DMS 273 (cell line): ENCODE results near the gene NR2F6.

Experiments
- DNase-seq: peaks from one replicate; lab custom pipeline; 2025; ENCODE audit not compliant: unreplicated experiment; lab: John Stamatoyannopoulos, UW

The NR2F6 gene

GRCh38 chr19:17264641-17264979 lies 18.9 kb upstream of the NR2F6 start, which contains the start of gene USHBP1:
TSS of gene USHBP1 (minus strand) at chr19:17264745. CDS start at chr19:17264299, 446 bp downstream.
- DNase-seq: no peak

GRCh38 chr19:17263712-17264640 lies 18.3 kb upstream of the NR2F6 start:
- DNase-seq: no peak

DNA sequence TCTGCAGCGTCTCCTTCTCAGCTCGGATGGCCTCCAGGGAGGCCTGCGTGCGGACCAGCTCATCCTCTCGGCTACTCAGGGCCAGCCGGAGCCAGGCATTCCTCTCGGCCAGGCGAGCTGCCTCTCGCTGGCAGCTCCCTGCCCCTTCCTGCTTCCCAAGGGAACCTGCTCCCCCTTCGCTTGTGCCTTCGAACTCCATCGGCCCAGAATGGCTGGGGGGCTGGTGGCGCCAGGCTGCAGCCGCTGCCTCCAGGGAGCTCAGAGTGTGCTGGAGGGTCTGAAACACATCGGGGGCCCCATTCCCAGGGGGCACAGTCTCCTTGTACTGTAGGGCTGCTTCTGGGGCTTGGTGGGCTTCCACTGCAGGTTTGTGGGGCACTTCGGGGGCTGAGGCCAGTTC lies 16.8 kb upstream of the NR2F6 start:
- no peak for DNase-seq

GRCh38 chr19:17260842-17261325 lies 15.2 kb upstream of the NR2F6 start:
- DNase-seq: peak; percentile 95

DNA sequence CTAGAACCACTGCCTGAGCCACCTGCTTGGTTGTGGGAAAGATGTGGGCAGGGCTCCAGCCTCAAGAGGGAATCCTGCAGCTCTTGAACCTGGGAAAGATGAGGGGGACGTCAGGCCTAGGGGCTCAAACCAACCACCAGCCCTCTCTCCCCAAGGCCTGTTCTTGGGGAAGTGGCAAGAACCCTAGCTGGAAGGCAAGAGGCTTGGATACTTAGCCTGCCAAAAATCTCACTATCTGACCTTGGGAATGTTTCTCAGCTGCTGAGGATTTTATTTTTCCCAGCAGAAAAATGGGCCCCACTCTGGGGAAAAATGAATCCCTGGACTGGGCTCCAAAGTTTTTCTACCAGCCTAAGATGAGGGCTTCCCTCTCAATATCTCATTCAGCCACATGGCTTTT lies 14.2 kb upstream of the NR2F6 start:
- DNase-seq: no peak

DNA sequence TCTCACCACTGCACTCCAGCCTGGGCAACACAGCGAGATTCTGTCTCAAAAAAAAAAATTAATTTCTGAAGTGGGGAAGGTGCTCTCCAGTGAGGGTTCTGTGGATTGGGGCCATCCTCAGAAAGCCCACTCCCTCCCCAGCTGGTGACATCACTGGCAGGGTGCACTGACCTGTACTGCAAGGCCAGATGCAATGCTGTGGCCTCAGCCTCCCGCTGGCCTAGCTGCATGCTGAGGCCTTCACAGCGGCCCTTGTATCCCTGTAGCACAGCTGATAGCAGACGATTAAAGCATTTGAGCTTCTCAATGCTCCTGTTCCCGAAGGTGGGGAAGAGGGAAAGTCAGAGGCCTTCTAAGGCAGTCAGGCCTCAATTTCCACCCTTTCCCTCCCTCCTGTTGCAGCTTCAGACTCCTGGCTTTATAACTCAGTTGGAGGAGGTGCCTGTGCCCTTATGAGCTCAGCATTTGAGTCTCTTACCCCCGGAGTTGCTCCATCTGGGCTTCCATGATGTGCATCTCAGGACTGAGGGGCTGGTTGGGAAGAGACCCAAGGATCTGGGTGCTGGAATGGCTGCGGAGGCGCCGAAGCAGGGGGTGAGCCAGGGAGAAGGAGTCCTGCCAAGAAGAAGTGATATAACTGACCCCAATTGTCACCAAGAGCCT lies 13.5 kb upstream of the NR2F6 start:
- DNase-seq: peak; percentile 75

DNA sequence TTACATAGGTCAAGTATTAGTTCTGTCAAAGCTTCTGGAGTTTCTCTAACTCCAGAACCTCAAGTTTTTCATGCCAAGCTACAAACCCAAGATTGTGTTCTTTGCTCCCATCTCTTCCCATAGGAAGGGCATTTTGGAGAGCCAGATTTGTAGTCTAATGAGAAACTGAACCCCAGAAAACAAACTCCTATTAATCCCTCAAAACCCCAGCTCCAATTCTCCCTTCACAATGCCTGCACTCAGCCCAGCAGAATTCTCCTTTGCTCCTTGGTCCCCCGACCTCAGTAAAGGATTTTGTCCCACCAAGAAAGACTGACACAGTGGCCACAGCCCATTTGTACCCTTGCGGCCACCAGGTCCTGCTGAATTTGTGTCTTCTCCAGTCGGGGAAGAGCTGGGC lies 10.4 kb upstream of the NR2F6 start:
- no peak for DNase-seq

- DNase-seq: peak; percentile 61
These were observed 9.5 kb upstream of the NR2F6 start for GRCh38 chr19:17255150-17255621.

DNA sequence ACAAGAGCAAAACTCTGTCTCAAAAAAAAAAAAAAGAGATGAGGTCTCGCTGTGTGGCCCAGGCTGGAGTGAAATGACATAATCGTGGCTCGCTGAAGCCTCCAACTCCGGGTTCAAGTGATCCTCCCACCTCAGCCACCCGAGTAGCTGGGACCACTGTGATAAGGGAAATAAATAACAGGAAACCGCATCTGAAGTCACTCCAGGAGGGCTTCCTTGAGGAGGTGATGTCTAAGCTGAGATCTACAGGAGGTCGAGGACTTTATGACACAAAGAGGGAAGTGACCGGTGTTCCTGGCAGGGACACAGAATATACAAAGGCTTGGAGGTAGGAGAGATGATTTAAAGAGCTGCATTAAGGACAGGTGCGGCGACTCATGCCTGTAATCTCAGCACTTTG lies 8.9 kb upstream of the NR2F6 start:
- no peak for DNase-seq

GRCh38 chr19:17249887-17250548 lies 4.3 kb upstream of the NR2F6 start:
- DNase-seq: no peak

GRCh38 chr19:17248011-17248776 lies 2.5 kb upstream of the NR2F6 start:
- DNase-seq: peak; percentile 60

GRCh38 chr19:17246681-17247425 lies 1.1 kb upstream of the NR2F6 start:
- DNase-seq: peak; percentile 76

DNA sequence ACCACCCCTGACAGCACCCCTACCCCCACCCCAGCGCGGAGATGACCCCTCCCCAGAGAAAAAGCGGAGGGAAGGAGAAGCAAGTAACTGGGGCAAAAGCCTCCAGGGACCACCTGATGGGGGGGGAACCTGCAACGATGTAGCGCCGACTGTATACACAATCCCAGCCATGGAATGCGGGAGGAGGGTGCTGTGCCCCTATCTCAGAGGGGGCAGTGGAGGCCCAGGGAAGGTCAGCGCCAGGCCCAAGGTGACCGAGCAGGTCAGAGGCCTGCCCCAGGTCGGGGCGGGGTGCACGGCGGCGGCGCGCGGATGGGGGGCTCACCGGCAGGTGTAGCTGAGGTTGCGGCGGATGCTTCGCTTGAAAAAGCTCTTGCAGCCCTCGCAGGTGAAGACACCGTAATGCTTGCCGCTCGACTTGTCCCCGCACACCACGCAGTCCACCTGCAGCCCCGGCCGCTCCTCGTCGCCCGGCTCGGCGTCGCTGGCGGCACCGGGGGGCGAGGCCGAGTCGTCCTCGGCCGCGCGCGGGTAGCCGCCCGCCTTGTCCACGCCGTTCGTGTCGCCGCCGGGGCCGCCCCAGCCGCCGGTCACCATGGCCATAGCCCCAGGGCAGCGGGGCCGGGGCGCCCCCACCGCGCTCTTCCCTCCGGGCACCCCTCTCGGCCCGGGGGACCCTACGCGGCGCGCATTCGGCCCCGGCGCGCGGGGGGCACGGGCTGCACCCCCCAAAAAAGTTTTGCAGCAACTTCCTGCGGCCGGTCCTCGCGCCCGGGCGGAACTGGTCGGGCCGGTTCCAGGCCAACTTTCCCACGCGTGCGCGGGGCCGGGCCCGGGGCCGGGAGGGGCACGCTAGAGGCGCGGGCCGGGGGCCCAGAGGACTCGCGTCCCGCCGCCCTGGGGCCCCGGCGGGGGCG lies 843 bp downstream of the NR2F6 start:
- peak; percentile 28 for DNase-seq

GRCh38 chr19:17243830-17244617 lies 1.7 kb downstream of the NR2F6 start:
- DNase-seq: peak; percentile 27

- no peak for DNase-seq
These were observed 2.4 kb downstream of the NR2F6 start for GRCh38 chr19:17243211-17243829.

DNA sequence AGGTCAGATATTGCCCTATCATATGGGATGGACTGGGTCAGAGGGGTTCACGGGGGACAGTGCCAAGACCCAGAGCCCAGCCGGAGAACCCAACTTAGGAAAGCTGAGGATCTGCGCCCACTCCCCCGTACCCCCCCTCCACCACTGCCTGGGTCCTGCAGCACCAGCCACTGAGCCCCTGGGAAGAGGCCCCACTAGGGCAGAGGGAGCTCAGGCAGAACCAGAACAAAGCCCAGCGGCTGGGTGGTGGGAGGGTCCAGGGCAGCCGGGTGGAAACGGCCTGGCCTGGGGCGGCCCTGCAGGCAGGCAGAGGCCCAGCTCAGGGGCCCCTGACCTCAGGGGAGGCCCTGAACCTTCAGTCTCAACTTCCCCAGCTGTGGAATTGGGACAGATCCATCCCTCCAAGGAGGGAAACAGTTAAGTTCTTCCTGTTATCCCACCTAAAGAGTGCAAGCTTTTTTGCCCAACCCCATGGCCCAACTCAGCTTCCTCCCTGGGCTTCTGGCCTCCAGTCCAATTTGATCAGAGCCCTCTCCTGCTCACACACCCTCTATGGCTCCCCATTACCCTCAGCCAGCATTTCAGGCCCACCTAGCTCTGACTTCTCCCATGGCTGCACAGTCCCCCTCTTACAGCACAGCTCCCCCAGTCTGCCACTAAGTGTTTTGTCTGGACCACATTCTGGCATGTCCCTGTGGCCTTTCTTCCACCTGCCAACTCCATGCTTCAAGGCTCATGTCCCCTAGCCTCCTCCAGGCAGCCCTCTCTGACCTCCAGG lies 3.1 kb downstream of the NR2F6 start:
- DNase-seq: no peak

DNA sequence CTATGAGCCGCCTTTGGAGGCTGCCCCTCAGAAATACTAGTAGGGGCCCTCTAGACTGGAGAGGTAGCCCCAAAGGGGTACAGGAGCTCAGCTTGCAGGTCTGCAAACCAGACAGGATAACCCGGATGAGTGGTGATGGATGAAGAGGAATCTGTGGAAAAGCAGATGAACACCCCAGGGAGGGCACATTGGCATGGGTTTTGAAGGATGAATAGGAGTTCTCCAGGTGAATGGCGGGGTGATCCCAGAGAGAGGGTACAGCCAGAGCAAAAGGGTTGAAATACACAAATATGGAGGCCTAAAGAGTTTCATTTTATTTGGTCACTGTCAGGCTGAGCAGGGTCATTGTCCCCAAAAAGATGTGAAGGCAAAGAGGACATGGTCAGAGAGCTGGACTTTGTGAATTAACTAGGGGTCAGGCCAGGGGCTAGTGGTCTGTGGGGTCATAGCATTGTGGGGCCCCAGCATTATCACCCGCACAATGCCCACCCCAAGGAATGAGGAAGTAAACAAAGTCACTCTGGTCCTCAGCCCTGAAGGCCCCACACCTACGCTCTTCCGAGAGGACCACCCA lies 4.8 kb downstream of the NR2F6 start:
- DNase-seq: no peak
